B cell (primary cell): ENCODE results near the gene ARL11. TPM values are rescaled to one million over a fixed set of nuclear protein-coding genes. Genes with fewer than 3 reads are reported as not detected.

Source experiments
- ATAC-seq: fragments of 200-7000 bp; cut with Tn5 transposase; one replicate; pipeline ENCODE4 v1.10.0; 2021; ENCODE audit warnings: low read depth, mild to moderate bottlenecking, moderate number of reproducible peaks, moderate library complexity
- CTCF ChIA-PET: fragments of 350-600 bp; sonication (Branson Sonifier 250); formaldehyde crosslinking; loops from one replicate; lab custom pipeline; 2021; ENCODE audit warnings: antibody characterized with exemption, inconsistent platforms; lab: Charles Lee
- POLR2A ChIA-PET: fragments of 350-600 bp; sonication (Branson Sonifier 250); formaldehyde crosslinking; loops from one replicate; lab custom pipeline; 2021; ENCODE audit warnings: antibody characterized with exemption; lab: Charles Lee
- DNase-seq: peaks from one replicate; pipeline ENCODE4 v3.0.0; 2013
- H2AFZ ChIP-seq: 2 replicates; pipeline ENCODE4 v1.6.1; 2012; ENCODE audit warnings: mild to moderate bottlenecking, low read depth, low read length; ENCODE audit not compliant: insufficient read depth, poor library complexity, severe bottlenecking
- H3K27ac ChIP-seq, 2 donors: 1 replicate in 1 of 2; 2 replicates in 1 of 2; pipeline ENCODE4 v1.5.1; 2012 to 2013; ENCODE audit warnings: low read length in 2 of 2, mild to moderate bottlenecking in 2 of 2, moderate library complexity in 1 of 2
- H3K27me3 ChIP-seq, 4 experiments: fragments of 200-600 bp in 1 of 4; sonication (generic) in 1 of 4; replicated peaks in 1 of 4; 1 replicate in 2 of 4; 2 replicates in 2 of 4; pipeline versions ENCODE4 v1.6.1 to v1.7.0; 2013 to 2016; ENCODE audit warnings: low read length in 3 of 4, mild to moderate bottlenecking in 2 of 4, mixed read lengths in 1 of 4, moderate library complexity in 1 of 4; ENCODE audit not compliant: insufficient read depth in 4 of 4, control insufficient read depth in 3 of 4; ENCODE audit errors: control extremely low read depth in 1 of 4
- H3K36me3 ChIP-seq, 2 experiments: replicated peaks in 1 of 2; 1 replicate in 1 of 2; 2 replicates in 1 of 2; pipeline versions ENCODE4 v1.6.1 to v1.7.1; 2013; ENCODE audit warnings: low read length in 1 of 2; ENCODE audit not compliant: insufficient read depth in 2 of 2, control insufficient read depth in 1 of 2; ENCODE audit errors: control extremely low read depth in 1 of 2, extremely low read depth in 1 of 2
- H3K4me1 ChIP-seq, 2 donors: fragments of 200-600 bp in 1 of 2; sonication (generic) in 1 of 2; 1 replicate in 1 of 2; 2 replicates in 1 of 2; pipeline versions ENCODE4 v1.5.1 to v1.6.1; 2013 to 2017; ENCODE audit warnings: low read length in 2 of 2; ENCODE audit not compliant: control insufficient read depth in 2 of 2, insufficient read depth in 2 of 2
- H3K4me2 ChIP-seq: replicated peaks from 2 replicates; pipeline ENCODE3; 2012; ENCODE audit warnings: mild to moderate bottlenecking, low read depth, low read length; ENCODE audit not compliant: poor library complexity, severe bottlenecking
- H3K4me3 ChIP-seq, 5 experiments: fragments of 200-600 bp in 1 of 5; sonication (generic) in 1 of 5; 1 replicate in 3 of 5; 2 replicates in 2 of 5; pipeline versions ENCODE4 v1.5.1 to v1.7.0; 2011 to 2016; ENCODE audit warnings: low read length in 4 of 5, mild to moderate bottlenecking in 4 of 5, low read depth in 2 of 5, control low read depth in 1 of 5, moderate library complexity in 1 of 5; ENCODE audit not compliant: insufficient read depth in 1 of 5; ENCODE audit errors: control extremely low read depth in 1 of 5, extremely low read depth in 1 of 5
- H3K79me2 ChIP-seq: fragments of 200-600 bp; sonication (generic); one replicate; pipeline ENCODE4 v1.6.0; 2016; ENCODE audit warnings: low read length; ENCODE audit not compliant: control insufficient read depth, insufficient read depth
- H3K9ac ChIP-seq: fragments of 200-600 bp; sonication (generic); 2 replicates; pipeline ENCODE4 v1.6.1; 2017; ENCODE audit warnings: mild to moderate bottlenecking, low read length, moderate library complexity
- H3K9me3 ChIP-seq, 3 donors: one replicate each; pipeline versions ENCODE4 v1.6.1 to v1.7.1; 2013; ENCODE audit warnings: low read length in 2 of 3; ENCODE audit not compliant: control insufficient read depth in 2 of 3, insufficient read depth in 1 of 3; ENCODE audit errors: control extremely low read depth in 1 of 3
- H4K20me1 ChIP-seq: 2 replicates; pipeline ENCODE4 v1.6.0; 2012; ENCODE audit warnings: mild to moderate bottlenecking, low read length; ENCODE audit not compliant: insufficient read depth, control insufficient read depth, poor library complexity, severe bottlenecking
- H3K27ac Mint-ChIP-seq: one replicate; pipeline ENCODE4 v1.8.0; 2021; ENCODE audit warnings: mixed read lengths
- H3K27me3 Mint-ChIP-seq: one replicate; pipeline ENCODE4 v1.8.0; 2021; ENCODE audit warnings: mixed read lengths
- H3K4me1 Mint-ChIP-seq: one replicate; pipeline ENCODE4 v1.8.0; 2021; ENCODE audit warnings: mixed read lengths
- H3K4me3 Mint-ChIP-seq: one replicate; pipeline ENCODE4 v1.8.0; 2021; ENCODE audit warnings: mixed read lengths
- H3K9me3 Mint-ChIP-seq: one replicate; pipeline ENCODE4 v1.8.0; 2022; ENCODE audit warnings: mixed read lengths; ENCODE audit not compliant: insufficient read depth
- CTCF ChIP-seq: fragments of 200-600 bp; IDR thresholded peaks from one replicate; pipeline ENCODE4 v1.8.0; 2022; ENCODE audit warnings: antibody characterized with exemption, mild to moderate bottlenecking
- EZH2 ChIP-seq: IDR thresholded peaks from 2 replicates; pipeline ENCODE4 v1.6.1; 2012; ENCODE audit warnings: borderline replicate concordance, low read depth, mild to moderate bottlenecking, moderate library complexity, low read length; ENCODE audit not compliant: insufficient read depth, poor library complexity, severe bottlenecking
- WGBS: methylation state at CpG from one replicate; pipeline ENCODE4 v1.1.5; 2013; ENCODE audit warnings: missing lambda C conversion rate; ENCODE audit not compliant: insufficient coverage; 5-methylcytosine and 5-hydroxymethylcytosine counted together
- intact Hi-C: fragments of 100-400 bp; cut with micrococcal nuclease; formaldehyde crosslinking; loops from one replicate; pipeline ENCODE4 v1.10.0; 2022
- polyA plus RNA-seq: library from polyadenylated mRNA; depleted of rRNA; stranded (reverse); fragments of >200 nt; gene quantifications from 2 replicates; pipeline ENCODE4 v1.2.3, GENCODE V29; 2012
- total RNA-seq, 2 donors: library from RNA; stranded (reverse); fragments of 120-200 nt in 1 of 2; gene quantifications; 1 replicate in 1 of 2; 2 replicates in 1 of 2; pipeline versions ENCODE4 v1.2.3 to v1.2.4, GENCODE V29; 2013 to 2022

Gene ARL11
- total and polyA plus RNA-seq, 2 donors (not counting 1 experiment from before 2014, with no cell fraction given) = 5.8 to 21.4 TPM

- Mint-ChIP-seq H3K27ac (no peak overlapping the region), H3K4me1 (peaks cover 23% of the 10 kb centered on the region), H3K9me3 (no peaks in the 10 kb centered on the region), H3K27me3 (no peaks in the 10 kb centered on the region), H3K4me3 (no peak overlapping the region)
- ATAC-seq (no peak), DNase-seq (no peak)
- Histone ChIP-seq H3K4me1 (peaks cover 8 to 13% of the 10 kb centered on the region in 2 donors), H3K9me3 (no peaks in the 10 kb centered on the region), H3K4me2 (no peak overlapping the region), H3K36me3 (no peaks in the 10 kb centered on the region), H3K27me3 (no peaks in the 10 kb centered on the region), H4K20me1 (no peaks in the 10 kb centered on the region), H3K4me3 (no peak overlapping the region), H3K27ac (no peak overlapping the region), H2AFZ (no peak overlapping the region), H3K9ac (no peak overlapping the region), H3K79me2 (peaks cover 22% of the 10 kb centered on the region)
- intact Hi-C loops = loop anchor here (5.0 kb wide), 1 partner anchor 182 kb away; the partner anchor contains the start of genes CAB39L and SETDB2
- TF ChIP-seq EZH2 (no peak), CTCF (no peak)
- ChIA-PET CTCF (no interaction called here), POLR2A (no interaction called here)
- WGBS = 94% methylated on average over 5 of the region's 6 CpGs
Observed at GRCh38 chr13:49624229-49624628, 4.1 kb upstream of the ARL11 start.

GRCh38 chr13:49625392-49626079, 2.8 kb upstream of the ARL11 start:
- H3K9me3 Mint-ChIP-seq = no peaks in the 10 kb centered on the region
- peaks cover 28% of the 10 kb centered on the region for H3K4me1 Mint-ChIP-seq
- Histone ChIP-seq H2AFZ (no peak overlapping the region), H3K36me3 (peaks cover 1 to 6% of the 10 kb centered on the region in 2 experiments), H4K20me1 (no peaks in the 10 kb centered on the region), H3K4me2 (no peak overlapping the region), H3K9ac (no peak overlapping the region), H3K27me3 (no peaks in the 10 kb centered on the region), H3K4me3 (no peak overlapping the region), H3K4me1 (peaks cover 17 to 21% of the 10 kb centered on the region in 2 donors), H3K79me2 (peaks cover 35% of the 10 kb centered on the region), H3K9me3 (peaks cover 0 to 4% (median 0%) of the 10 kb centered on the region in 3 donors), H3K27ac (no peak overlapping the region)
- ATAC-seq = no peak
- DNase-seq = no peak
- H3K4me3 Mint-ChIP-seq = no peak overlapping the region
- ChIA-PET CTCF (no interaction called here), POLR2A (interaction anchor here (0.7 kb wide), 1 partner anchor 354 kb away, joined by 4 read pairs; no protein-coding TSS in a partner anchor)
- no peak for TF ChIP-seq CTCF
- no peak for TF ChIP-seq EZH2
- intact Hi-C loops = loop anchor here (5.0 kb wide), 3 partner anchors 67 to 312 kb away; partner anchors contain the start of genes EBPL, KPNA3 and SPRYD7
- H3K27ac Mint-ChIP-seq = no peak overlapping the region
- WGBS = 78% methylated on average over 10 of the region's 12 CpGs
- H3K27me3 Mint-ChIP-seq = no peaks in the 10 kb centered on the region
